Activated T-helper 1 cell treated with anti-CD3 and anti-CD28 coated beads, Interleukin-2, amount 50 U/mL, for 16 hours (primary cell): ENCODE measurements around the gene RAET1G.

ENCODE experiments used
- DNase-seq, 2 donors: peaks; one replicate each; pipeline ENCODE4 v3.0.0-alpha.2; 2020; ENCODE audit warnings: low read depth in 1 of 2, low spot score in 1 of 2

RAET1G gene

DNA sequence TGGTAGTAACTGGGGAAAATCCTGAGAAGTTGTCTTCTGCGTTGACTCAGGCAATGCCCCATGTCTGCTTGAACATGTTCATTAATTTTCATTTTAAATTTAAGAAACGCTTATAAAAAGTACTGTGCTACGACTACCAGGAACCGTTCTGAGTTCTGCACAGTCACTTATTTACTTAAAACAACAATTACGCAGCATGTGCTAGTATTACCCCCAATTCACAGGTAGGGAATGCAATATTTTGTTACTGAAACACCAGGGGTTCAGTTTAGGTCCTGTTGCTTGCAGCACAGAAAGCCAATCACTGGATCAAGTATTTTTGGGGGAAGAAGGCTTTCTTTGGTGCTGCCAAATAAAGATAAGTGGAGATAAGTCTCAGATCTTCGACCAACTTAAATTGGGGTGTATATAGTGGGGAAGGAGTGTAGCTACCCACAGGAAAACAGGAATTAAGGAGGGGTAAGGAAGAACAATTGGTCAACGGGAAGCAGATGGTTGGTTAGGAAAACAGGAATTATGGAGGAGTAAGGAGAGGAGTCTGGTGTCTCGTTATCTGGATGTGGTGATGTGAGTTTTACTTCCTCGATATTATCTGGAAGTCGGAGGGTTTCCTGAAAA lies 53.5 kb downstream of the RAET1G start:
- DNase-seq: no peak

DNA sequence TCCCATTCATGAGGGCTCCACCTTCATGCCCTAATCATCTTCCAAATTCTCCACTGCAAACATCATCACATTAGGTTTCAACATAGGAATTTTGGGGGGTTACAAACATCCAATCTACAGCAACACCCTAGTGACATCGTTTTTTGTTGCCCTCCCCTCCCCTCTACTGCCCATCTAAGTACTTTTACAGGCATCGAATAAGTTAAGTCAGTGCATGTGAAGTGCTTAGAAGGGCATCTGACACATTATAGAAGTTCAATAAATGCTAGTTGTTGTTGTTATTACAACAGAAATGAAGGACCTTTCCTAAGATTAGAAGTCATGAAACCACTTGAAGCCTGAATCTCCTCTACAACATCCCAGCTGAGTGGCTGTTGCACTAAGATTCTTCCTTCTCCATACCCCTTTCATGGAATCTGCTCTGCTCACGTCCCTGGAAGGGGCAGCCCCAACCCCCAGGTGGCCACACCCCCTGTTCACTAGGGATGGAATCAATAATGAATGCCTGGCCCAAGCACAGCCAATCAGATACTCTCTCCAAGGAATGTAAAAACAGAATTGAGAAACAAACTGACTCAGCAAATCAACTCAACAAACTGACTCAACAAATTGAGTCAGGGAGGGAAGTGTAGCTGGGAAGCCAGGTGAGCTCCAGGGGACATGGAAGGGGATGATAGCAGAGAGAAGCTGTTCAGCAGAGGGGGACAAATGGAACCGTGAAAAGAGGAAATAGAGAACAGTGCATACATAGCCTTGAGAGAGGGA lies 54.9 kb downstream of the RAET1G start:
- DNase-seq: no peak
